Measurements from ENCODE around the gene ZACN.
"Not testable (repeated sequence)": the region's sequence is repeated elsewhere in the genome, so short reads cannot be mapped to it uniquely, and the experiment has no call there.

Gene ZACN

DNA sequence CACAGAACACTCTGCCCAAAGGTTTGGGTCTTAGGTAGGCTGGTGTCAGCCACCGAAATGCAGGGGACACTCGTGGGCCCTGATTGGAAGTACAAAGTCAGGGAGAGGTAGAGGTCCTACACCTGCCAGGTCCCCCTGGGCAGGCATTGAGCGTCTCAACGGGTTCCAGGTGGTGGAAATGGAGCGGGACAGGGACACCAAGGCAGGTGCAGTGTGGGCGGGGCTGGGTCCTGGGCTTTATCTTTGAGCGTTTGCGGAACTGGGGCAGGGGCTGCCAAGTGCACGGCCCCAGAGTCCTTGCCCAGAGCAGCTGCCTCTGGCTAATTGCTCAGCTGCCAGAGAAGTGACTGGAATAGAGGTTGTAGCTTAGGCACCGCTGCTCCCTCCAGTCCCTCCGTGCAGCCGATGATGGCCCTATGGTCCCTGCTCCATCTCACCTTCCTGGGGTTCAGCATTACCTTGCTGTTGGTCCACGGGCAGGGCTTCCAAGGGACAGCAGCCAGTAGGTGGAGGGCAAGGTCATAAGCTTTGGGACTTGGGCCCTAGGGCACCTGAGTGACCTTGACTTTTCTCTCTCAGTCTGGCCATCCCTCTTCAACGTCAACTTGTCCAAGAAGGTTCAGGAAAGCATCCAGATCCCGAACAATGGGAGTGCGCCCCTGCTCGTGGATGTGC, at the start of gene ZACN:
ZACN (plus strand) TSS at position 323 of the 675 bp plus-strand sequence; CDS start at position 406, 83 bp downstream.
- Histone ChIP-seq H3K27me3 (ENCODE audit: control insufficient read depth, insufficient read depth, low read length) (peaks cover 59% of the 10 kb centered on the region), H3K4me1 (ENCODE audit: control insufficient read depth, insufficient read depth, low read length) (peaks cover 17% of the 10 kb centered on the region), H3K4me3 (ENCODE audit: low read depth, low read length) (peak within 1 kb of the TSS; percentile 41), H3K36me3 (ENCODE audit: control insufficient read depth, insufficient read depth, low read length) (peaks cover 13% of the 10 kb centered on the region), H3K9ac (ENCODE audit: low read depth, low read length) (peak within 1 kb of the TSS; percentile 65), H3K9me3 (ENCODE audit: control insufficient read depth, insufficient read depth, low read length) (no peaks in the 10 kb centered on the region)

DNA sequence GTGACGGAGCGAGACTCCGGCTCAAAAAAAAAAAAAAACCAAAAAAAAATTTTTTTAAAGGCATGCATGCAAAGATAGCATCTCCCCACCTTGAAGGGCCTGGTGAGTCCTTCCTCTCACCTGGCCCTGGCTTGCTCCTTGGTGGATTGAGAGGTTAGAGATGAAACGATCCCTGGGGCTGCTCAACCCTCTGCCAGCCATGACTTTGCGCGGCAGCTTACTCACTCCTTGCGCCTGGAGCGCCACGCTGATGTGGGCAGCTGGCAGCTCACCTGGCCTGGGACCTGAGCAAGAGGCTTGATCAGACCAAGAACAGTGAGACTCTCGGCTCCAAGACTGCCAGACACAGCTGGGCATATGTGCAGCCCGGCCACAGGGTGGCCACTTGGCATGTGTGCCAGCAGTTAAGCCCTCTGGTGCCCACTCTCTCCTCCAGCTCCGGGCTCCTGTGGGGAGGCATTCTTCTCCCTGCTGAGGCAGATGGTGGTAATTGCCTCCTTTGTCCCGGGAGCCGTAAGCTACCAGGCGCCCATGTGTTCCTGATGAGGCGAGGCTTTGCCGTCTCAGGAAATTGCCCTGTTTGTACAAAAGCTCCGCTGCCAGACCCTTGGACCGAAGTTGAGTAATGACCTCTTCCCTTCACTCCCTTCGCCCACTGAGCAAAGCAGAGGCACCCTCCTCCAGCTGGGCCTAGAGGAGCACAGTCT, 46.8 kb upstream of the ZACN start:
- no peaks in the 10 kb centered on the region for H3K36me3 ChIP-seq (ENCODE audit: control insufficient read depth, insufficient read depth, low read length)
- no peaks in the 10 kb centered on the region for H3K27me3 ChIP-seq (ENCODE audit: control insufficient read depth, insufficient read depth, low read length)
- no peak overlapping the region for H3K4me3 ChIP-seq (ENCODE audit: low read depth, low read length)
- no peaks in the 10 kb centered on the region for H3K9me3 ChIP-seq (ENCODE audit: control insufficient read depth, insufficient read depth, low read length)
- peaks cover 4% of the 10 kb centered on the region for H3K4me1 ChIP-seq (ENCODE audit: control insufficient read depth, insufficient read depth, low read length)
- no peak overlapping the region for H3K9ac ChIP-seq (ENCODE audit: low read depth, low read length)

DNA sequence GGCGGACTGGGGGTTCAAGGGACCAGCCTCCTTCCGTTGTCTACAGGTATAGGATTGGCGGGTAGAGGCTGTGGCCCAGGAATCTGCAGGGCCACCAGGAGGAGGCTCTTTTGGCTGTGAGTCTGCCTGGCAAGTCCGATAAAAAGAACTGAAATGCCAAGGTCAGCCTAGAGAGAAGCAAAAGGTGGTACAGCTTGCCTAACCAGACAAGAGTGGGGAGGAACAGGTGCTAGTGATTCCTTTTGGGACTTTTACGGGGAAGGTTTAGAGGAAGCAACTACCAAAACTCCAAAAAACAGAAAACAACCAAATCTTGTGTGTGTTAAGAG, 46.2 kb upstream of the ZACN start:
- peaks cover 4% of the 10 kb centered on the region for H3K4me1 ChIP-seq (ENCODE audit: control insufficient read depth, insufficient read depth, low read length)
- H3K36me3 ChIP-seq (ENCODE audit: control insufficient read depth, insufficient read depth, low read length): no peaks in the 10 kb centered on the region
- H3K27me3 ChIP-seq (ENCODE audit: control insufficient read depth, insufficient read depth, low read length): no peaks in the 10 kb centered on the region
- no peaks in the 10 kb centered on the region for H3K9me3 ChIP-seq (ENCODE audit: control insufficient read depth, insufficient read depth, low read length)
- H3K4me3 ChIP-seq (ENCODE audit: low read depth, low read length): no peak overlapping the region
- H3K9ac ChIP-seq (ENCODE audit: low read depth, low read length): no peak overlapping the region

DNA sequence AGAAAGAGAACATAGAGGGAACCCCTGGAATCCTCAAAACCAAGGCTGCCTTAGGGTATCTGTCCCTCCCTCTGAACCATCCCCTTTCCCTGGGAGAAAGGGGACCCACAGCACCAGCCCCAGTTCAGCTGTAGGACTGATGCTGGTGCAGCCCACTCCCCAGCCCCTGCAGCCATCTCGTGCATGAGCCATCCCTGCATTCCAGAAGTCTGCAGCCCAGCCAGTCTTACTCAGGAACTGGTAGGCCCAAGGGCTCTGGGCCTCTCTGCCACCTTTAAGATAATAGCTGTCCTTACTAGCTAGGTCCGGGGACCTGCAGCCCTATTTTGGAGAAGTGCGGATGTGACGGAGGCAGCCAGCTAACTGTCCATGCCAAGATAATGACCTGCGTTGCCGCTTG, 45.8 kb upstream of the ZACN start:
- H3K27me3 ChIP-seq (ENCODE audit: control insufficient read depth, insufficient read depth, low read length): no peaks in the 10 kb centered on the region
- H3K9me3 ChIP-seq (ENCODE audit: control insufficient read depth, insufficient read depth, low read length): no peaks in the 10 kb centered on the region
- no peaks in the 10 kb centered on the region for H3K36me3 ChIP-seq (ENCODE audit: control insufficient read depth, insufficient read depth, low read length)
- peaks cover 4% of the 10 kb centered on the region for H3K4me1 ChIP-seq (ENCODE audit: control insufficient read depth, insufficient read depth, low read length)
- H3K4me3 ChIP-seq (ENCODE audit: low read depth, low read length): no peak overlapping the region
- no peak overlapping the region for H3K9ac ChIP-seq (ENCODE audit: low read depth, low read length)

DNA sequence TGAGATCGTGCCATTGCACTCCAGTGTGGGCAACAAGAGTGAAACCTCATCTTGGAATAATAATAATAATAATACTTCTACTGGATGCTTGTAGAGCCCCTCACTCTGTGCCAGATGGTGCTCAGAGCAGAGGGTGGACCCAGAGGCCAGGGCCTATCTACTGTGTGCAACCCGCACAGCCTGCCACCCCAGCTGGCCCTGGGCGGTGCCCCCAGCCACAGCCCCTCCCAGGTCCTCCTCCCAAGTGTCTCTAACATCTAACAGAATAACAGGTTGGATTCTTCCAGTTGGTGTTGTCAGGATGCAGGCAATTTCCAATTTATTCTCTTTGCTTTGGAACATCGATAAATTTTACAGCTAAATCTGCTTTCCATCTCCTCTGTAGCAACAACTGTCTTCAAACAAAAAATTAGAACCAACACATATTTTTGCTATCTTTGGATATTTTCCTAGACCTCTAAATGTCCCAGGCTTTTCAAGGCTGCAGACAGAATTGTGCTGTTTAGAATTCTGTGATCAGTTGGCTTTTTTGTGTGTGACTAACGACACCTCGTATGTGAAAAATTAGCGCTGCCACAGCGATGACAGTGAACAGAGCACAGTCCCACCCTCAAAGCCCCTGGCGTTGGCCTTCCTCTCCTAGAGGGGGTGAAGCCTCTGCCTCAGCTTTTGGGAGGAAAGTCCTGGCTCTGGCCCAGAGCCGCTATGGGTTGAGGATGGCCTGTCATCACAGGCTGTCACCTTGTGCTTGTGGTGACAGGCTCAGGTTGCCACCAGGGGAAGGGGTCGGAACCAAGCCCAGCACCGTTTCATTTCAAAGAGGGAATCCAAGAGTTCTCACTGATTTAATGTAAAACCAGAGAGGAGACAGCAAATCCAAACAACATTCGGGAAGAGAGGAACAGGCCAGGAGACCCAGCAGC, 44.3 kb upstream of the ZACN start:
- Histone ChIP-seq H3K9me3 (ENCODE audit: control insufficient read depth, insufficient read depth, low read length) (no peaks in the 10 kb centered on the region), H3K9ac (ENCODE audit: low read depth, low read length) (no peak overlapping the region), H3K4me3 (ENCODE audit: low read depth, low read length) (no peak overlapping the region), H3K36me3 (ENCODE audit: control insufficient read depth, insufficient read depth, low read length) (peaks cover 3% of the 10 kb centered on the region), H3K4me1 (ENCODE audit: control insufficient read depth, insufficient read depth, low read length) (peaks cover 2% of the 10 kb centered on the region), H3K27me3 (ENCODE audit: control insufficient read depth, insufficient read depth, low read length) (no peaks in the 10 kb centered on the region)

DNA sequence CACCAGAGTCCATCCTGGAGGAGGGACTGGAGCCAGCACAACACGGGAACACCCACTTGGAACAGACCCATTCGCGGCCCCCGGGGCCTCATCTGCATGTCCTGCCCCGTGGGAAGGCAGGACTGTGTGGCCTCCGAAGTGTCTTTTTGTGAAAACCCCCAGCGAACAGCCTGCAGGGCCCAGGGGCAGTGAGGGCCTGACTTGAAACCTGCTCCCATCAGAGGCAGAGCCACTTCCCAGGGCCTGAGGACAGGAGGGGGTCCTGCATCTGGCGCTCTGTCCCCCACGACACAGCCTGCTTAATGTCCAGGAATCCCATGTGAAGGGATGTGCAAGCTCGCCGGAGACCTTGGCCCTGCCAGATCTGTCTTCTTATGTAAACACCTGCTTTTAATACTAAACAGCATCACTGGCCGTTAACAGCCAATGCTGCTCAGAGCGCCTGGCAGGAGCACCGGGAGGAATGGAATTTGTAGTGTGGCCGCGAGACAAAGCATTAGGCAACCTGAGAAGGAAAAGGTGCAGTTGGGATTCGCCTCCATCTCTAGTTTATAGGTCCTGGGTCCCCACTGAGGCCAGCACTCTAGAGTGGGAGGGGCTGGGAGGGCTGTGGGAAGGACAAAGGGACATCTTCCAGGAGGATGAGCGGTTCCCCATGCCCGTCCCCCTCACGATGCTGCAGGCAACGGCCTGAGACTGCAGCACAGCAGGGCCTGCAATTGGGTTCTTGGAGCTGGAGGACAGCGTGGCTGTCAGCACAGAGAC, 42.3 kb upstream of the ZACN start:
- no peaks in the 10 kb centered on the region for H3K27me3 ChIP-seq (ENCODE audit: control insufficient read depth, insufficient read depth, low read length)
- no peak overlapping the region for H3K9ac ChIP-seq (ENCODE audit: low read depth, low read length)

DNA sequence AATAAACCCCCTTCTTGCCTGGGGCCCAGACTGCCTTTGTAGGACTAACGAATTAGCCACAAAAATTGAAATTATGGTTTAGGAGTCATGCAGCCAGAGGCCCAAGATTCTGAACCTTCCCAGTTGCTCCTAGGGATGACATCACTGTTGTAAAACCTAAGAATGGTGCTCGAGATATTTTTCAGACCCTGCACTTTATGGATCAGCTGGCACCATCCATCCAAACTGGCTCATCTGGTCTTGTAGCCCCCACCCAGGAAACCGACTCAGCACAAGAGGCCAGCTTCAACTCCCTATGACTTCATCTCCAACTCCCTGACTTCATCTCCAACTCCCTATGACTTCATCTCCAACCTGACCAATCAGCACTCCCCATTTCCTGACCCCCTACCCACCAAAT, 40.9 kb upstream of the ZACN start:
- H3K4me3 ChIP-seq (ENCODE audit: low read depth, low read length): no peak overlapping the region
- peaks cover 6% of the 10 kb centered on the region for H3K4me1 ChIP-seq (ENCODE audit: control insufficient read depth, insufficient read depth, low read length)
- H3K9ac ChIP-seq (ENCODE audit: low read depth, low read length): no peak overlapping the region
- H3K36me3 ChIP-seq (ENCODE audit: control insufficient read depth, insufficient read depth, low read length): peaks cover 26% of the 10 kb centered on the region
- no peaks in the 10 kb centered on the region for H3K9me3 ChIP-seq (ENCODE audit: control insufficient read depth, insufficient read depth, low read length)
- H3K27me3 ChIP-seq (ENCODE audit: control insufficient read depth, insufficient read depth, low read length): no peaks in the 10 kb centered on the region

More for the DNA sequence above, 42.3 kb upstream of the ZACN start:
- H3K4me3 ChIP-seq (ENCODE audit: low read depth, low read length): no peak overlapping the region
- no peaks in the 10 kb centered on the region for H3K9me3 ChIP-seq (ENCODE audit: control insufficient read depth, insufficient read depth, low read length)
- H3K36me3 ChIP-seq (ENCODE audit: control insufficient read depth, insufficient read depth, low read length): peaks cover 22% of the 10 kb centered on the region
- peaks cover 6% of the 10 kb centered on the region for H3K4me1 ChIP-seq (ENCODE audit: control insufficient read depth, insufficient read depth, low read length)

DNA sequence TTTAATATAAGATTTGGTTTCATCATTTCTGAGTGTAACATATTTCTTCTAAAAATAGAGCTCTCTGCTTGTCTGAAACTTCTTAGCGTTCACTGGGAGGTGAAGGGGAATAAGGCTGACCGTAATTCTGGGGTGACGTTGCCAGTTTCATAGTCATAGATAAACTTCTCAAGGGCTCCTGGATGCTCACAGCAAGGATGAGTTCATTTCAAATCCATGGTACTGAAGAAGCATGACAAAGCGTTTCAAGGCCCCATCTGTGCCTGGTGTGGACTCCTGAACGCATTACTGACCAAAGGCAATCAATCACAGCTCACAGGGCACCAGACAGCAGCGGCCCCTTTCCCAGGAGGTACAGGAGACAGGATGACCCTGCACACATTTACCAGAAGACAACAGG, 39.9 kb upstream of the ZACN start:
- Histone ChIP-seq H3K4me1 (ENCODE audit: control insufficient read depth, insufficient read depth, low read length) (peaks cover 6% of the 10 kb centered on the region), H3K36me3 (ENCODE audit: control insufficient read depth, insufficient read depth, low read length) (peaks cover 37% of the 10 kb centered on the region), H3K9me3 (ENCODE audit: control insufficient read depth, insufficient read depth, low read length) (no peaks in the 10 kb centered on the region), H3K4me3 (ENCODE audit: low read depth, low read length) (no peak overlapping the region), H3K9ac (ENCODE audit: low read depth, low read length) (no peak overlapping the region), H3K27me3 (ENCODE audit: control insufficient read depth, insufficient read depth, low read length) (no peaks in the 10 kb centered on the region)

DNA sequence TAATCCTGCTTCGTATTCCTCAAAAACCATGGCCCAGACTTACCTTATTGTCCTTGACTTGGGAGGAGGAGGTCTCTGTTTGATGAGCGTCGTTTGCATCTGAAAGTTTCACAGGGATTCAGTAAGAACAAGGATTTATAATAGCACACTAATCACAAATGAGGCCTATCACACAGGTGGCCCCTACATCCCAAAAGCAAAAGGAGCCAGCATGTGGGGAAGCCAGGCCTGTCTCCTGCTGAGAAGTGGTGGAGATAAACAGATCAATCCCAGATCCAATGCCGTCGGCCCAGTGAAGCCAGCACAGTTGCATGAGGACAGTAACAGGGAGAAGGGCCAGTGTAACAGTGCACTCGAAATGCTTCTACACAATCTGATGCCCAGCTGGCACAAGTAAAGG, 38.6 kb upstream of the ZACN start:
- no peaks in the 10 kb centered on the region for H3K27me3 ChIP-seq (ENCODE audit: control insufficient read depth, insufficient read depth, low read length)
- peaks cover 6% of the 10 kb centered on the region for H3K4me1 ChIP-seq (ENCODE audit: control insufficient read depth, insufficient read depth, low read length)
- no peak overlapping the region for H3K4me3 ChIP-seq (ENCODE audit: low read depth, low read length)
- H3K36me3 ChIP-seq (ENCODE audit: control insufficient read depth, insufficient read depth, low read length): peaks cover 46% of the 10 kb centered on the region
- H3K9ac ChIP-seq (ENCODE audit: low read depth, low read length): no peak overlapping the region
- H3K9me3 ChIP-seq (ENCODE audit: control insufficient read depth, insufficient read depth, low read length): no peaks in the 10 kb centered on the region

DNA sequence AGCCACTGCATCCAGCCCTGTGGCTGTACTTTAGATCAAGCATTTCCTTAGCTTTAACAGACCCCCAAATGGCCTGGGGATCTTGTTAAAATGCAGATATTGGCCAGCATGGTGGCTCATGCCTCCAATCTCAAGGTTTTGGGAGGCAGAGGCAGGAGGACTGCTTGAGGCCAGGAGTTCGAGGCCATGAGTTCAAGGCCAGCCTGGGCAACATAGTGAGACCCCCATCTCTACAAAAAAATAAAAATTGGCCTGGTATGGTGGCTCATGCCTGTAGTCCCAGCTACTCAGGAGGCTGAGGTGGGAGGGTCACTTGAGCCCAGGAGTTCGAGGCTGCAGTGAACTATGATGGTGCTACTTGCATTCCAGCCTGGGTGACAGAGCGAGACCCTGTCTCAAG, 36.1 kb upstream of the ZACN start:
- H3K36me3 ChIP-seq (ENCODE audit: control insufficient read depth, insufficient read depth, low read length): peaks cover 64% of the 10 kb centered on the region

DNA sequence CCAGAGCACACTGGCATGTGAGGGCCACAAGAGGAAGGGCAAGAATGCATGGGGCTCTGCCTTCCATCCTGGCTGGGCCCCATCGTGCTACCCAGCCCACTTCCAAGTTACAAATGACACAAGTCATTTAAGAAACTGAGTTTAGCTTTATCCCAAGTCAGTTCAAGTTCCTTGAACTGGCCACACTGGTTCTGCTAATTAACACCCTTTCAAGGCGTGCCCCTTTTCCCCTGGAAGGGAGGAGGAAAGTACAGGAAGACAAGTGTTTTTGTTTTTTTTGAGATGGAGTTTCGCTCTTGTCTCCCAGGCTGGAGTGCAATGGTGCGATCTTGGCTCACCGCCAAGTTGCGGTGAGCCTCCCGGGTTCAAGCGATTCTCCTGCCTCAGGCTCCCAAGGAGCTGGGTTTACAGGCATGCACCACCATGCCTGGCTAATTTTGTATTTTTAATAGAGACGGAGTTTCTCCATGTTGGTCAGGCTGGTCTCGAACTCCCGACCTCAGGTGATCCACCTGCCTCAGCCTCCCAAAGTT, 34.4 kb upstream of the ZACN start:
- not testable (repeated sequence) for H3K4me3 ChIP-seq (ENCODE audit: low read depth, low read length); H3K9ac ChIP-seq (ENCODE audit: low read depth, low read length); H3K4me1 ChIP-seq (ENCODE audit: control insufficient read depth, insufficient read depth, low read length); H3K27me3 ChIP-seq (ENCODE audit: control insufficient read depth, insufficient read depth, low read length); H3K9me3 ChIP-seq (ENCODE audit: control insufficient read depth, insufficient read depth, low read length)
- H3K36me3 ChIP-seq (ENCODE audit: control insufficient read depth, insufficient read depth, low read length): peaks cover 74% of the 10 kb centered on the region

More for the DNA sequence above, 36.1 kb upstream of the ZACN start:
- not testable (repeated sequence) for H3K4me3 ChIP-seq (ENCODE audit: low read depth, low read length); H3K4me1 ChIP-seq (ENCODE audit: control insufficient read depth, insufficient read depth, low read length); H3K27me3 ChIP-seq (ENCODE audit: control insufficient read depth, insufficient read depth, low read length); H3K9ac ChIP-seq (ENCODE audit: low read depth, low read length); H3K9me3 ChIP-seq (ENCODE audit: control insufficient read depth, insufficient read depth, low read length)

Measured in iPS-15b (cell line).